Caco-2 (cell line): ENCODE results near the gene GPSM1. TPM values are rescaled to one million over a fixed set of nuclear protein-coding genes. Genes with fewer than 3 reads are reported as not detected.

Experiments
- BruUV-seq: library from RNA; stranded (reverse); fragments of 400-500 nt; replicated peaks from 2 replicates; lab custom pipeline; 2021; lab: Mats Ljungman, UMichigan
- CTCF ChIA-PET: fragments of 300-600 bp; sonication (Branson Sonifier 250); formaldehyde crosslinking; loops from one replicate; lab custom pipeline; 2022; ENCODE audit warnings: antibody characterized with exemption; lab: Charles Lee
- POLR2A ChIA-PET: fragments of 300-600 bp; sonication (Branson Sonifier 250); formaldehyde crosslinking; loops from one replicate; lab custom pipeline; 2022; ENCODE audit warnings: antibody characterized with exemption; lab: Charles Lee
- DNase-seq, 2 experiments: peaks; one replicate each; pipeline versions ENCODE4 v3.0.0 to v3.0.0-alpha.2; 2020 to 2022
- H3K27me3 ChIP-seq: replicated peaks from 2 replicates; pipeline ENCODE4 v1.6.0; 2011; ENCODE audit warnings: low read length; ENCODE audit not compliant: control insufficient read depth, insufficient read depth
- H3K36me3 ChIP-seq: 2 replicates; pipeline ENCODE4 v1.5.1; 2011; ENCODE audit warnings: low read length; ENCODE audit not compliant: control insufficient read depth, insufficient read depth
- H3K4me1 ChIP-seq: fragments of 250-450 bp; sonication (Bioruptor Pico); 2 replicates; pipeline ENCODE4 v1.5.1; 2020; ENCODE audit warnings: mild to moderate bottlenecking
- H3K4me3 ChIP-seq: 2 replicates; pipeline ENCODE4 v1.5.1; 2011; ENCODE audit warnings: low read depth, mild to moderate bottlenecking, control low read depth, low read length
- H3K9me3 ChIP-seq: fragments of 250-450 bp; sonication (Bioruptor Pico); 2 replicates; pipeline ENCODE4 v1.5.1; 2020; ENCODE audit warnings: mild to moderate bottlenecking, moderate library complexity
- H3K27ac Mint-ChIP-seq: one replicate; pipeline ENCODE4 v1.8.0; 2022; ENCODE audit warnings: mixed read lengths; ENCODE audit not compliant: unreplicated experiment
- H3K27me3 Mint-ChIP-seq: one replicate; pipeline ENCODE4 v1.8.0; 2022; ENCODE audit warnings: mixed read lengths; ENCODE audit not compliant: insufficient read depth, unreplicated experiment
- H3K36me3 Mint-ChIP-seq: one replicate; pipeline ENCODE4 v1.8.0; 2022; ENCODE audit warnings: mild to moderate bottlenecking, mixed read lengths; ENCODE audit not compliant: insufficient read depth, unreplicated experiment
- H3K4me1 Mint-ChIP-seq: one replicate; pipeline ENCODE4 v1.8.0; 2022; ENCODE audit warnings: low read depth, mixed read lengths; ENCODE audit not compliant: unreplicated experiment
- H3K4me3 Mint-ChIP-seq: one replicate; pipeline ENCODE4 v1.8.0; 2022; ENCODE audit warnings: mild to moderate bottlenecking, moderate library complexity, mixed read lengths; ENCODE audit not compliant: unreplicated experiment
- H3K9me3 Mint-ChIP-seq: one replicate; pipeline ENCODE4 v1.8.0; 2022; ENCODE audit warnings: mixed read lengths; ENCODE audit not compliant: unreplicated experiment
- intact Hi-C: fragments of 100-400 bp; cut with micrococcal nuclease; formaldehyde crosslinking; loops from one replicate; pipeline ENCODE4 v1.10.0; 2022; ENCODE audit not compliant: unreplicated experiment
- total RNA-seq: library from RNA; stranded (reverse); gene quantifications from 2 replicates; pipeline ENCODE4 v1.2.3, GENCODE V29; 2022
- TF ChIP-seq, protein P1 (sequence below), 2 experiments: fragments of 200-600 bp in 1 of 2; IDR thresholded peaks; 1 replicate in 1 of 2; 2 replicates in 1 of 2; pipeline versions ENCODE4 v1.5.1 to v1.8.0; 2011 to 2022; ENCODE audit warnings: antibody characterized with exemption in 1 of 2, control low read depth in 1 of 2, inconsistent platforms in 1 of 2, low read depth in 1 of 2, low read length in 1 of 2, mild to moderate bottlenecking in 1 of 2, moderate library complexity in 1 of 2; ENCODE audit not compliant: insufficient read depth in 1 of 2, severe bottlenecking in 1 of 2, unreplicated experiment in 1 of 2

Gene GPSM1
- total RNA-seq, 1 experiment from 2014 or later, result 25.7 TPM

- H3K4me3 Mint-ChIP-seq, result no peak overlapping the region
- TF ChIP-seq, protein P1, sequence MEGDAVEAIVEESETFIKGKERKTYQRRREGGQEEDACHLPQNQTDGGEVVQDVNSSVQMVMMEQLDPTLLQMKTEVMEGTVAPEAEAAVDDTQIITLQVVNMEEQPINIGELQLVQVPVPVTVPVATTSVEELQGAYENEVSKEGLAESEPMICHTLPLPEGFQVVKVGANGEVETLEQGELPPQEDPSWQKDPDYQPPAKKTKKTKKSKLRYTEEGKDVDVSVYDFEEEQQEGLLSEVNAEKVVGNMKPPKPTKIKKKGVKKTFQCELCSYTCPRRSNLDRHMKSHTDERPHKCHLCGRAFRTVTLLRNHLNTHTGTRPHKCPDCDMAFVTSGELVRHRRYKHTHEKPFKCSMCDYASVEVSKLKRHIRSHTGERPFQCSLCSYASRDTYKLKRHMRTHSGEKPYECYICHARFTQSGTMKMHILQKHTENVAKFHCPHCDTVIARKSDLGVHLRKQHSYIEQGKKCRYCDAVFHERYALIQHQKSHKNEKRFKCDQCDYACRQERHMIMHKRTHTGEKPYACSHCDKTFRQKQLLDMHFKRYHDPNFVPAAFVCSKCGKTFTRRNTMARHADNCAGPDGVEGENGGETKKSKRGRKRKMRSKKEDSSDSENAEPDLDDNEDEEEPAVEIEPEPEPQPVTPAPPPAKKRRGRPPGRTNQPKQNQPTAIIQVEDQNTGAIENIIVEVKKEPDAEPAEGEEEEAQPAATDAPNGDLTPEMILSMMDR (IDR thresholded peaks at IDR 0.05; ENCODE audit: insufficient read depth in 1 of 2, low read depth in 1 of 2, low read length in 1 of 2, severe bottlenecking in 1 of 2, unreplicated experiment in 1 of 2), result no peak
- H3K9me3 ChIP-seq, result no peaks in the 10 kb centered on the region
- no peaks in the 10 kb centered on the region; the same call in 1 of the 2 replicates for H3K36me3 ChIP-seq
- no peaks in the 10 kb centered on the region for H3K27me3 ChIP-seq
- H3K36me3 Mint-ChIP-seq, result peaks cover 48% of the 10 kb centered on the region
- CTCF ChIA-PET, result no interaction called here
- no peak overlapping the region for H3K4me3 ChIP-seq
- H3K9me3 Mint-ChIP-seq, result no peaks in the 10 kb centered on the region
- no peaks in the 10 kb centered on the region for H3K4me1 Mint-ChIP-seq
- intact Hi-C loops, result no loop called here
- H3K27ac Mint-ChIP-seq, result no peak overlapping the region
- H3K27me3 Mint-ChIP-seq, result no peaks in the 10 kb centered on the region
- BruUV-seq, result no TSS peak
- peaks cover 12% of the 10 kb centered on the region for H3K4me1 ChIP-seq
- DNase-seq, result no peak
- POLR2A ChIA-PET, result no interaction called here
Observed at GRCh38 chr9:136355616-136356557, 28.5 kb downstream of the GPSM1 start.

DNA sequence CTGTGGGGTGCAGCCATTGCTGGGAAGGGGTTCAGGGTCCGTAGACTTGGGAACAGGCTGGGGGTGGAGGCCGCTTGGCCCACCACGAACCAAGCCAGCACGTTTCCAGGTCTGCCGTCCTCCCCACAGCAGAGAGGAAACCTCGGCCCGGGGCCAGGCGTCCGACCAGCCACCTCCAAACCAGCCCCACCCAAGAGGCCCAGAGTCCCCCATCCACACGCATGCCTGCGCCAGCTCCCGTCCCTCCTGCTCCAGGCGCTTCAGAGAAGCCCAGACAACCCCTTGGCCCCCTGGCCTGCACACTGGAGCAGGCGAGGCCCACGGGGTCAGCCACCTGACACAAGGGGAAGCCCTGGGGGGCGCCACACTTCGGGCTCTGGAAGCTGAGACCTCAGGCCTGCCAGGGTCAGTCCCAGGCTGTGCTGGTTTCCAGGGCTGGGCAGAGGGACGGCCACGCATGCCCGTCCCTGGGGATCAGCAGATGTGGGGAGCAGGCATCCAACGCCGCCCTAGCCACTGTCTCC is 29.9 kb downstream of the GPSM1 start:
- H3K4me1 ChIP-seq, result peaks cover 12% of the 10 kb centered on the region
- H3K27ac Mint-ChIP-seq, result no peak overlapping the region
- ChIA-PET POLR2A (no interaction called here), CTCF (no interaction called here)
- no peak overlapping the region for H3K4me3 Mint-ChIP-seq
- no peak for DNase-seq
- no peaks in the 10 kb centered on the region for H3K4me1 Mint-ChIP-seq
- intact Hi-C loops, result no loop called here
- no peaks in the 10 kb centered on the region for H3K27me3 ChIP-seq
- H3K27me3 Mint-ChIP-seq, result no peaks in the 10 kb centered on the region
- no peaks in the 10 kb centered on the region; the same call in 1 of the 2 replicates for H3K36me3 ChIP-seq
- TF ChIP-seq, protein P1 (IDR thresholded peaks at IDR 0.05; ENCODE audit: insufficient read depth in 1 of 2, low read depth in 1 of 2, low read length in 1 of 2, severe bottlenecking in 1 of 2, unreplicated experiment in 1 of 2), result no peak
- no TSS peak for BruUV-seq
- no peak overlapping the region for H3K4me3 ChIP-seq
- H3K9me3 ChIP-seq, result no peaks in the 10 kb centered on the region
- peaks cover 57% of the 10 kb centered on the region for H3K36me3 Mint-ChIP-seq
- no peaks in the 10 kb centered on the region for H3K9me3 Mint-ChIP-seq

DNA sequence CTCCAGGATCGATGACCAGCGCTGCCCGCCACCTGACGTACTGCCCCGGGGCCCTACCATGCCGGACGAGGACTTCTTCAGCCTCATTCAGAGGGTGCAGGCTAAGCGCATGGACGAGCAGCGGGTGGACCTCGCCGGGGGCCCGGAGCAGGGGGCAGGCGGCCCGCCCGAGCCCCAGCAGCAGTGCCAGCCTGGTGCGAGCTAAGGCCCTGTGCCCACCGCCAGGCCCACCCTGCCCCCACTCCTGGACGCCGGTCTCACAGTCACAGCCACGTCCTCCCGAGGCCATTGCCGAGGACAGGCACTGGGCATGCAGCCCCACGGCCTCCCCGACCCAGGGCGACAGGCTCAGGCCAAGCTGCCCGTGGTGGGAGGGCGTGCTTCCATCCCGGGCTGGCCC is 30.7 kb downstream of the GPSM1 start:
- peaks cover 64% of the 10 kb centered on the region for H3K36me3 Mint-ChIP-seq
- H3K27me3 Mint-ChIP-seq, result no peaks in the 10 kb centered on the region
- Histone ChIP-seq H3K4me1 (peaks cover 12% of the 10 kb centered on the region), H3K9me3 (no peaks in the 10 kb centered on the region), H3K4me3 (no peak overlapping the region), H3K27me3 (no peaks in the 10 kb centered on the region), H3K36me3 (no peaks in the 10 kb centered on the region; the same call in 1 of the 2 replicates)
- no peaks in the 10 kb centered on the region for H3K9me3 Mint-ChIP-seq
- intact Hi-C loops, result no loop called here
- no peak for DNase-seq
- H3K4me1 Mint-ChIP-seq, result no peaks in the 10 kb centered on the region
- no peak overlapping the region for H3K27ac Mint-ChIP-seq
- ChIA-PET CTCF (no interaction called here), POLR2A (no interaction called here)
- TF ChIP-seq, protein P1 (IDR thresholded peaks at IDR 0.05; ENCODE audit: insufficient read depth in 1 of 2, low read depth in 1 of 2, low read length in 1 of 2, severe bottlenecking in 1 of 2, unreplicated experiment in 1 of 2), result no peak
- no TSS peak for BruUV-seq
- H3K4me3 Mint-ChIP-seq, result no peak overlapping the region
